Activated CD4-positive, CD25-positive, alpha-beta regulatory T cell (primary cell): ENCODE data around the gene ADAMTS8.

Experiments
- DNase-seq, 4 experiments: peaks; one replicate each; lab custom pipeline; 2025; lab: John Stamatoyannopoulos, UW

Gene ADAMTS8

GRCh38 chr11:130462101-130462885 is 33.9 kb upstream of the ADAMTS8 start:
- no peak for DNase-seq

DNA sequence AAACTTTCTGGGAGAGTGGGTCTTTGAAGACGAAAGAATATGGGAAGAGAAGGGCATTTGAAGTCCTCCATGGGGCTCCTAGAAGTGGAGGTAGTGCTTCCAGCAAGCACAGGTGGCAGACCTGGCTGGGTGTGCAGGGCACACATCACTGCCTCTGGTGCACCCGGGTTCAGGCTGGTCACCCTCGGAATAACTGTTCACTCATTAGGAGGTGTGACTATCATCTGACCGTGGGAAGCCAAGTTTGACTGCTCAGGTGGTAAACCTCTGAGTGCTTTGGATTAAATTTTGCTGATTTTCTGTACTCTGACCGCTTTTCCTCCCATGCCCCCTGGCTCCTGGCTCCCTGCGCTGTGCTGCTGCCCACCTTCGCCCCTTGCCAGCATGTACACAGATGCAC is 31.1 kb upstream of the ADAMTS8 start:
- DNase-seq: no peak

DNA sequence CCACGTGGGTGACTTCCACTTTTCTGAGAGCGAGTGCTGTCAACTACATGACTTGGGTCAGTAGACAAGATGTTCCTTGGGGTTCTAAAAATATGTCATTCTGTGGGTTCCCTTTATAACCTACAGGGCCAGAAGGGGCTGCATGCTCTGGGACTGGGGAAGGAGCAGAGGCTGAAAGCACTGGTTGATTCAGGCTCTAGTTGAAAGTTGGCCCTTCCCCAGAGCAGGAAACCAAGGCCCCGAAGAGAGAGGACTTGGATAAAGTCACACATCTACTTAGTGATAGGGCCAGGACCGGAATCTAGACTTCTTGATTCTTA is 30.0 kb upstream of the ADAMTS8 start:
- DNase-seq: no peak

DNA sequence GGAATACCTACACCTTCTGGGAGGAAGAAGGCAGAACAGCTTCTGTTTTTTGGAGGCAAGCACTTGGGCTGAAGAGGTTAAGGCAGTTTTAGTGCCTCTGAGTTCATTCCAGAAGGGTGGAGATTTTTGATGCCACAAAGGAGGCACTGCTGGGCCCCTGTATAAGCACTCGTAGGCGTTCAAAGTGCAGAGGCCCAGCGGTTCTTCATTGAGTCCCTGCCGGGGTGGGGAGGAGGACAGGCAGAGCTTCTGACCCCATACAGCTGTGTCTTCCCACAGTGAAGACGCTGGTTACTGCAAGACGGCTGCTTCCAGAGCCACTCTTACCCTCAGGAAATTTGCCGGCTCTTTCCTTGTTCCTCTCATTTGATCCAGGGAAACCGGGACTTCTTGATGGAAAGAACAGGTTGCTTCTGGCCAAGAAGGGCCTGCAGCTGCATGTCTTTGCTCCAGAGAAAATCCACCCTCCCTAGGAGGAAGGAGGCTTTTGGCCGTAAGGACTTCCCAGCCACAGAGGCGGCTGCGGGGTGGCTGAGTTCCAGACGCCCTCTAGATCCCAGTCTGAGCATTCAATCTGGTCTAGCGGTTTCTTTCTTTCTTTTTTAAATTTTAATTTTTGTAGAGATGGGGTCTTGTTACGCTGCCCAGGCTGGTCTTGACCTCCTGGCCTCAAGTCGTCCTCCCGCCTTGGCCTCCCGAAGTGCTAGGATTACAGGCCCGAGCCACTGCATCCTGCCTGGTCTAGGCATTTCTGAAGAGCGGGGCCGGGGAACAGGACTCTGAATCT is 29.4 kb upstream of the ADAMTS8 start:
- no peak for DNase-seq

- DNase-seq: no peak
Measured at GRCh38 chr11:130456286-130456685, 27.9 kb upstream of the ADAMTS8 start.

DNA sequence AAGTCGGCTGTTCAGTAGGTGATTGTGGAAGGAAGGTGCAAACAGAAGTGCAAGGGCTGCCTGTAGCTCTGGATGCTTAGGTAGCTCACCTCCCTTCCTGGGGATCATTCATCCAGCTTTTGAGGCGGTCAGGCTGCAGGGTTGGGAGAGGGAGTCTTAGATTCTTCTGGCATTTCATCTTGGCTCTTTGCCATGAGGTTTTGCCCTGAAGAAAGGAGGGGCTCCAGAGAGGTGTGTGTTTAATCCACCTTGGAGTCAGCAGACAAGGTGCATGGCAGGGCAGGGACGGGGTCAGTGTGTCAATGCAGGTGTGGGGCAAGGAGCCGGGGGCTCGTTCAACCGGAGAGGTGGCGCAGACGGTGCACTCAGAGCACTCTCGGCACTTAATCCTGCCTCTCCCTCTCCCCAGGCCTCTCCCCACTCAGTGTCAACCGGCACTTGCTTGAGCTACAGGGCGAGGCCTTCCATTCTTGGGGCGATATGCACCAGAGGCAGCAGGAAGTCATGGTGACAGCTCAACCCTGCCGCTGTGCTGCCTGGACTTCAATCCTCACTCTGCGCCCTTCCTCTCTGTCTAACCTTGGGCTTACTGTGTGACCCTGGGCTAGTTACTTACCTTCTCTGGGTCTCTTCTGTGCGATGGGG is 27.2 kb upstream of the ADAMTS8 start:
- no peak for DNase-seq

DNA sequence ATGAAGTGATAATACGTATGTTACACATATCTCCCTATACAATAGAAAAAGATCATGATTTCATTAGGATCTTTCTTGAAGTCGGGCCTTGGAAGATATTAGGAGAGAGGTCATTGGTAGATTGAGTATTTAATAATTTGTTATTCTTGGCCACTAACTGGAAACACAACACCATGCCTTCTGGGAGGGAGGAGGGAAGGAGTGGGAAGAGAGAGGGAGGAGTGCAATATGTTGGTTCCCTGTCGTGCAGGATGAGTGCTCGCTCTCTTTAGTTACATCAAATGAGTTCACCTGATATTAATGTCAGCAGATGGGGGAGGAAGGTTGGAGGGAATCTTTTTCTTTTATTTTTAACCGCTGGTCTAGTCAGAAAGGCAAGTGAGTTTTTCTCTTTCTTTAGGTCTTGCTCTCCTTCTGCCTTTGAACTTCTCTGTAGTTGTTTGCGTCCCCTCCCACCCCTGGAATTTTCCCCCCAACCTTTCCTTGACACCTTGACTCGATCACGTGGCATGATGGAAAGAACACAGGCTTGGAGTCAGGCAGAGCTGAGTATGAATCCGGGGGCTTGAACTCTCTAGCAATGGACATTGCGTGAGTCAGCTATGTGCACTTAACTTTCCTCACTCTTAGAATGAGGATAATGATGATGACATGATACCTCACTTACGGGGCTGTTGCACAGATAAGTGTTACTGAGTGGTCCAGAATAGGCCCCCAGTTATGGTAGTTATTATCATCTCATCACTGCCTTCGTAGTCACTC is 26.3 kb upstream of the ADAMTS8 start:
- no peak for DNase-seq

GRCh38 chr11:130452940-130453339 is 24.5 kb upstream of the ADAMTS8 start:
- DNase-seq: no peak

GRCh38 chr11:130452176-130452575 is 23.8 kb upstream of the ADAMTS8 start:
- no peak for DNase-seq

DNA sequence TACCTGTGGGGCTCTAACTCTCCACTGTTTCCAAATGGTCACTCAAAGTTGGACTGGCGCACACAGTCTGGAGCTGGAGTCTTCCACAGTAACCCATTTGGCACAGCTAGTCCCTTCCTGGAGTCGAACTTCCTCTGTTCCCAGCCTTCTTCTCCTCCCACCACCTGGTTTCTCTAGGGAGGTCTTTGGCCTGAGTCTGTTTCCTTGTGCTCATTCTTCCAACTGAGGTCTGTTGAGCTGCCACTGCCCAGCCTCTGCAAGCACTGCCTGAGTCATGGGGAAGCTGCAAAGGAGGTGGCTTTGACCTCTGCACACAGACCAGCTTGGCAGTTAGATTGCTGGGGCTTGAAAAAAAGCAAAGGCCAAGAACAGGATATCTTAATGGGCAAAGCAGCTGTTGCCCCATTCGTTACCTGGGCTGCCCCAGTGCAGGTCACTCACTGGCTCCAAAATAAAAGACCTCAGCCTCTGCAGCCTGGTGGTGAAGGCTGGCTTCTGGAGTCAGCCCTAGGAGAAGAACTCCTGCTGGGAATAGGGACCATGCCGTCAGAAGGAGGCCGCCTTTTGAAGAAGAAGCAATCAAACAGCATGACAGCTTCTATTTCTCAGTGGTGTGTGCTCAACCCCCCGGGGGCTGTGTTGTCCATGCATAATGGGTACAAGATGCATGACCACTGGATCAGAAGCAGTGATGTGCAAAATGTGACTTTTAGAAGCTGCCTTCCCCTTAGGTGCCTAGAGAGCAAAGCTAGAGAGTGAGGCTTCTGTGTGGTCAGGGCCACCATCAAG is 23.0 kb upstream of the ADAMTS8 start:
- no peak for DNase-seq

DNA sequence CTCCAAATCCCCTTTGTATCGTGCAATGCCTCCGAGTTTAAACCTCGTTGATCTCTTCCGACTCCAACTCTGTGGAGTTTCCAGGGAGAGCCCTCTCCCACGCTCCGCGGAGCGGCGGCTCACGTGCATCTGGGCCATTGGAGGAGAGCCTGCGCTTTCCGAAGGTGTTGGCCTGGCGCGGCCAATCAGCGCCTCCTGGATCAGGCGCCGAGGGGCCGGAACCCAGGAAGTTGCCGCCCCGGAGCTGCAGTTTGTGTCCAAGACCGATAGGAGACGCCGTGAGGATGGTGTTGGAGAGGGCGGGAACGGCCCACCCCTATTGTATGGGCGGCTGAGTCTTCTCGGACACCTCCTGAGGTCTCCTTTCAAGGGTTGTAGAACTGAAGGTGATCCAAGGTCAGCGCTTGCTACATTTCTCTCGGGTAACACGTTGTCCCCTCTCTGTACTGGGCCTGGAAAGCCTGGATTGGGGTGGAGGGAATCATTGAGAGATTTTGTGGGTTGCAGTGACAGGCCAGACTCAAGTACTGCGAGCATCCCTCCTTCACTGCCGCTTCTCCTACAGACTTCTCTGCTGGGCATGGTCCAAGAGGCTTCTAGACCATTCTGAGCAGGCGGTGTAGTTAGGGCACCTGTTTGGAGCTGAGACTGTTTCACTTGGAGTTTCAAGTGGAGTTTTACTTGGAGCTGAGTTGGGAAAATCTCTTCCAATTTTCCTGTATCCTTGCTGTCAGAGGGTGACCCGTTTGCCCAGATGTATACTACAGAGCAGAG is 21.8 kb upstream of the ADAMTS8 start:
- DNase-seq: no peak

- DNase-seq: no peak
Measured at GRCh38 chr11:130449310-130449990, 21.0 kb upstream of the ADAMTS8 start.

DNA sequence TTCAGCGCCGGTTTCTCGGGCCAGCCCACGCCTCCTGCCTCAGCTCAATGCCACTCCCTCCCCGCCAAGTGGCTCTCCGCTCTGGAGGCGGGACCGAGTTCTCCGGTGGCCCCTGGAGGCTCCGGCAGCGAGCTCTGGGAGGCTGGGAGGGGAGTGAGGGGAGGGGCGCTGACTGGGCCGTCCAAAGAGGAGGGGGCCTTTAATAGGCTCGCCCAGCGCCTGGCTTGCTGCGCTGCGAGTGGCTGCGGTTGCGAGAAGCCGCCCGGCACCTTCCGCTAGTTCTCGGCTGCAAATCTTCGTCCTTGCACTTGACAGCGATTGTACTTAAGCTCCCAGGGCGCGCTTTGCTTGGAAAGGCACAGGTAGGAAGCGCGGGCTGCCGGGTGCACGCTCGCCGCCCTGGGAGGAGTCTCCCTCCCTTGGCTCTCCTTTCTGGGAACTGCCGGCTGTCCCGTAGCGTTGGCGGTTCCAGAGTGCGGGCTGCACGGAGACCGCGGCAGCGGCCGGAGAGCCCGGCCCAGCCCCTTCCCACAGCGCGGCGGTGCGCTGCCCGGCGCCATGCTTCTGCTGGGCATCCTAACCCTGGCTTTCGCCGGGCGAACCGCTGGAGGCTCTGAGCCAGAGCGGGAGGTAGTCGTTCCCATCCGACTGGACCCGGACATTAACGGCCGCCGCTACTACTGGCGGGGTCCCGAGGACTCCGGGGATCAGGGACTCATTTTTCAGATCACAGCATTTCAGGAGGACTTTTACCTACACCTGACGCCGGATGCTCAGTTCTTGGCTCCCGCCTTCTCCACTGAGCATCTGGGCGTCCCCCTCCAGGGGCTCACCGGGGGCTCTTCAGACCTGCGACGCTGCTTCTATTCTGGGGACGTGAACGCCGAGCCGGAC is 20.3 kb upstream of the ADAMTS8 start, which contains the start of gene ADAMTS15:
Gene ADAMTS15, plus strand, starts transcription at position 230 of the 894 bp plus-strand sequence. Its CDS starts 329 bp downstream, at position 559.
- no peak for DNase-seq

GRCh38 chr11:130448039-130448415 is 19.6 kb upstream of the ADAMTS8 start:
- no peak for DNase-seq

DNA sequence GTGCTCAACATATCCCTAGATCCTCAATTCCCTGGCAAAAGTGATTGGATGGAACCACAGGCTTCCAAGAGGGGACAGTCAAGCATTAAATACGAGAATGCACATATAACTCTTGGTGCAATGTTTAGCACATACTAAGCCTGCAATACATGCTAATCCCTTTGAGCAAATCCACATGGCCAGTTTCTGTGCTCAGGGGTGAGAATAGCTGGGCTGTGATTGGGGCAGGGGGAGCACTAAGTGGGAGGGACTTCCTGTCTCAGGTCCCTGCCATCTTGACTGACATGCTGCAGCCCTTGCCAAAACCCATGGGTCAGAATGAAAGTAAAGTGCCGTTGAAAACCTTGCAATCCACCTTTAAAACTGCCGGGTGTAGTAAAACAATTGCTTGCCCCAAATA is 17.4 kb upstream of the ADAMTS8 start:
- no peak for DNase-seq

GRCh38 chr11:130442737-130443136 is 14.3 kb upstream of the ADAMTS8 start:
- DNase-seq: no peak

GRCh38 chr11:130441719-130442118 is 13.3 kb upstream of the ADAMTS8 start:
- DNase-seq: no peak

DNA sequence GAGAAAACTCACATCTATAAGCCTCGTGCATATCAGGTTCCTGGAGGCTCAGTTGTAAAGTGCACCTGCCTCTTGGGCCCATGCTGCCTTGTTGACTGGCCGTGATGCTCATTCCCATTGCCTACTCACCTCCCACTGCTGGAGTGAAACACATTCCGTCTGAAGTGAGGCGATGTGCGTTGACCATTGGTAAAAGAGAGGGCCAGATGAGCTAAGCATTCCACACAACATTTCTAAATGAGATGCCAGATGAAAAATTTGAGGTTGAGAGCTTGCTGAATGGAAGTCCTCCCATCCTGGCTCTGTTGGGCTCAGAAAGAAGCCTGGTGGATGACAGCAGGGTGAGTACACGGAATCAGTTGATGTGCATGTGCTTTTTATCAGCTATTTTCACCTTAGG is 11.5 kb upstream of the ADAMTS8 start:
- DNase-seq: no peak

GRCh38 chr11:130439160-130439519 is 10.7 kb upstream of the ADAMTS8 start:
- DNase-seq: no peak
